GM12892 (cell line): ENCODE data around the gene NOP10.

Experiments
- POLR2A ChIP-seq: IDR thresholded peaks from 2 replicates; pipeline ENCODE4 v1.6.1; 2011; ENCODE audit warnings: low read depth, low read length, control low read depth
- POLR2AphosphoS5 ChIP-seq: IDR thresholded peaks from 2 replicates; pipeline ENCODE4 v1.6.1; 2011; ENCODE audit warnings: low read depth, low read length, control low read depth
- TAF1 ChIP-seq: IDR thresholded peaks from 2 replicates; pipeline ENCODE4 v1.6.1; 2011; ENCODE audit warnings: low read depth, mild to moderate bottlenecking, control low read depth, low read length, borderline replicate concordance

- TF ChIP-seq POLR2A, result no peak
- no peak for TF ChIP-seq TAF1
- TF ChIP-seq POLR2AphosphoS5, result no peak
Measured at GRCh38 chr15:34358948-34359347, 16.0 kb upstream of the NOP10 start.
